IMR-90 (cell line): ENCODE measurements around the gene ZSWIM3. TPM values are rescaled to one million over a fixed set of nuclear protein-coding genes. Genes with fewer than 3 reads are reported as not detected.
A peak's percentile ranks its signal among the peaks of the same experiment; 100 is the strongest.

ENCODE experiments used
- ATAC-seq: fragments of 200-7000 bp; cut with Tn5 transposase; 2 replicates; pipeline ENCODE4 v1.9.1; 2020; ENCODE audit warnings: low read depth, mild to moderate bottlenecking, moderate library complexity
- BruUV-seq: library from RNA; stranded (reverse); fragments of 400-500 nt; replicated peaks from 2 replicates; lab custom pipeline; 2021; lab: Mats Ljungman, UMichigan
- CTCF ChIA-PET: fragments of 300-600 bp; formaldehyde crosslinking; extraction: SDS; loops from one replicate; lab custom pipeline; 2021; ENCODE audit warnings: antibody characterized with exemption; lab: Yijun Ruan, JAX
- POLR2A ChIA-PET: fragments of 300-600 bp; sonication (Branson Sonifier 250); formaldehyde crosslinking; loops from one replicate; lab custom pipeline; 2022; ENCODE audit warnings: antibody characterized with exemption; ENCODE audit not compliant: unreplicated experiment; lab: Charles Lee
- DNase-seq: peaks from one replicate; pipeline ENCODE4 v3.0.0; 2013
- H2AFZ ChIP-seq: replicated peaks from 2 replicates; pipeline ENCODE3; 2013; ENCODE audit warnings: low read length, mild to moderate bottlenecking; ENCODE audit not compliant: poor library complexity
- H2AK5ac ChIP-seq: 2 replicates; pipeline ENCODE4 v1.6.1; 2013; ENCODE audit warnings: low read depth, low read length, inconsistent platforms
- H2AK9ac ChIP-seq: replicated peaks from 2 replicates; pipeline ENCODE3; 2013; ENCODE audit warnings: mild to moderate bottlenecking, low read depth, low read length, moderate library complexity; ENCODE audit not compliant: poor library complexity
- H2BK120ac ChIP-seq: 2 replicates; pipeline ENCODE4 v1.6.1; 2013; ENCODE audit warnings: low read depth, low read length, inconsistent platforms
- H2BK15ac ChIP-seq: 3 replicates; pipeline ENCODE4 v1.6.1; 2013; ENCODE audit warnings: low read depth, low read length, inconsistent platforms
- H2BK20ac ChIP-seq: 2 replicates; pipeline ENCODE4 v1.6.1; 2013; ENCODE audit warnings: low read depth, mild to moderate bottlenecking, inconsistent platforms, low read length, moderate library complexity
- H2BK5ac ChIP-seq: 2 replicates; pipeline ENCODE4 v1.6.1; 2013; ENCODE audit warnings: mild to moderate bottlenecking, low read depth, low read length, inconsistent platforms; ENCODE audit not compliant: poor library complexity, severe bottlenecking
- H3K14ac ChIP-seq: replicated peaks from 2 replicates; pipeline ENCODE4 v1.6.1; 2013; ENCODE audit warnings: low read depth, low read length, inconsistent platforms
- H3K18ac ChIP-seq: 2 replicates; pipeline ENCODE4 v1.6.1; 2013; ENCODE audit warnings: low read depth, low read length, control low read depth
- H3K23ac ChIP-seq: 2 replicates; pipeline ENCODE4 v1.6.1; 2013; ENCODE audit warnings: low read depth, low read length, inconsistent platforms
- H3K27ac ChIP-seq: 2 replicates; pipeline ENCODE4 v1.5.1; 2013; ENCODE audit warnings: mild to moderate bottlenecking, control low read depth, low read length; ENCODE audit not compliant: insufficient read depth
- H3K27me3 ChIP-seq: 2 replicates; pipeline ENCODE4 v1.6.1; 2013; ENCODE audit warnings: low read length; ENCODE audit not compliant: control insufficient read depth, insufficient read depth
- H3K36me3 ChIP-seq: 2 replicates; pipeline ENCODE4 v1.6.1; 2013; ENCODE audit warnings: low read length, mixed read lengths; ENCODE audit not compliant: control insufficient read depth, insufficient read depth
- H3K4ac ChIP-seq: 2 replicates; pipeline ENCODE4 v1.6.1; 2013; ENCODE audit warnings: low read depth, low read length, inconsistent platforms
- H3K4me1 ChIP-seq: 2 replicates; pipeline ENCODE4 v1.6.1; 2013; ENCODE audit warnings: low read length, mixed read lengths; ENCODE audit not compliant: control insufficient read depth, insufficient read depth
- H3K4me2 ChIP-seq: 2 replicates; pipeline ENCODE4 v1.6.1; 2013; ENCODE audit warnings: low read depth, mild to moderate bottlenecking, control low read depth, low read length, moderate library complexity
- H3K4me3 ChIP-seq: 2 replicates; pipeline ENCODE4 v1.5.1; 2013; ENCODE audit warnings: low read depth, mild to moderate bottlenecking, control low read depth, low read length, moderate library complexity; ENCODE audit not compliant: insufficient read depth
- H3K56ac ChIP-seq: 2 replicates; pipeline ENCODE4 v1.6.1; 2013; ENCODE audit warnings: low read length, inconsistent platforms; ENCODE audit not compliant: insufficient read depth; ENCODE audit errors: extremely low read depth
- H3K79me1 ChIP-seq, 2 experiments: 2 replicates each; pipeline ENCODE4 v1.6.1; 2013; ENCODE audit warnings: low read length in 2 of 2, inconsistent platforms in 1 of 2, low read depth in 1 of 2
- H3K9ac ChIP-seq: 2 replicates; pipeline ENCODE4 v1.6.1; 2013; ENCODE audit warnings: low read depth, low read length, control low read depth
- H3K9me1 ChIP-seq: 2 replicates; pipeline ENCODE4 v1.6.1; 2013; ENCODE audit warnings: low read length, inconsistent platforms; ENCODE audit not compliant: insufficient read depth
- H3K9me3 ChIP-seq: 2 replicates; pipeline ENCODE4 v1.6.1; 2013; ENCODE audit warnings: low read length; ENCODE audit not compliant: control insufficient read depth, insufficient read depth
- H4K20me1 ChIP-seq: 2 replicates; pipeline ENCODE4 v1.6.1; 2013; ENCODE audit warnings: low read length, inconsistent platforms; ENCODE audit not compliant: insufficient read depth
- H4K5ac ChIP-seq: 2 replicates; pipeline ENCODE4 v1.6.1; 2013; ENCODE audit warnings: mild to moderate bottlenecking, low read depth, low read length, control low read depth
- H4K8ac ChIP-seq, 2 experiments: 2 replicates each; pipeline ENCODE4 v1.6.1; 2013; ENCODE audit warnings: low read depth in 2 of 2, low read length in 2 of 2, control low read depth in 1 of 2, inconsistent platforms in 1 of 2
- H4K91ac ChIP-seq: 2 replicates; pipeline ENCODE4 v1.6.1; 2013; ENCODE audit warnings: low read depth, low read length, inconsistent platforms; ENCODE audit not compliant: insufficient read depth
- CEBPB ChIP-seq: IDR thresholded peaks from 2 replicates; pipeline ENCODE4 v1.6.1; 2012; ENCODE audit warnings: low read depth, low read length, improper control_type of control experiment
- FOS ChIP-seq: fragments of 150-350 bp; IDR thresholded peaks from 2 replicates; pipeline ENCODE4 v1.6.1; 2016; ENCODE audit warnings: low read depth, low read length
- NFE2L2 ChIP-seq: fragments of 150-350 bp; IDR thresholded peaks from 2 replicates; pipeline ENCODE4 v1.6.1; 2016; ENCODE audit warnings: low read depth, mild to moderate bottlenecking, low read length
- POLR2A ChIP-seq: IDR thresholded peaks from 2 replicates; pipeline ENCODE4 v1.6.1; 2012; ENCODE audit warnings: mild to moderate bottlenecking, low read depth, low read length
- WGBS, 2 experiments: methylation state at CpG; one replicate each; pipeline versions ENCODE4 v1.1.5 to v1.1.7; 2013; ENCODE audit warnings: missing lambda C conversion rate in 2 of 2; ENCODE audit not compliant: insufficient read length in 1 of 2; ENCODE audit errors: extremely low coverage in 2 of 2; 5-methylcytosine and 5-hydroxymethylcytosine counted together
- dilution Hi-C: fragments of 300-500 bp; cut with HindIII; formaldehyde crosslinking; loops from one replicate; pipeline ENCODE4 v1.14.3; 2018; ENCODE audit warnings: low sequenced_read_pairs; ENCODE audit not compliant: unreplicated experiment
- in situ Hi-C: fragments of 300-500 bp; cut with MboI; formaldehyde crosslinking; loops from 3 replicates; pipeline ENCODE4 v1.14.3; 2019; ENCODE audit warnings: low sequenced_read_pairs, inconsistent platforms, mixed read lengths
- intact Hi-C: fragments of 100-400 bp; cut with micrococcal nuclease; formaldehyde crosslinking; loops from 2 replicates; pipeline ENCODE4 v1.10.0; 2022
- polyA plus RNA-seq, 3 experiments: library from polyadenylated mRNA; depleted of rRNA; stranded (reverse); fragments of >200 nt; gene quantifications; 2 replicates each; pipeline ENCODE4 v1.2.3, GENCODE V29; 2012; ENCODE audit warnings: low replicate concordance in 1 of 3
- total RNA-seq: library from RNA; depleted of rRNA; stranded (reverse); fragments of >200 nt; gene quantifications from 2 replicates; pipeline ENCODE4 v1.2.3, GENCODE V29; 2012

ZSWIM3 gene
- total and polyA plus RNA-seq, 2 of the 4 experiments (the other 2 are of a cell fraction): 3.3 to 8.6 TPM

DNA sequence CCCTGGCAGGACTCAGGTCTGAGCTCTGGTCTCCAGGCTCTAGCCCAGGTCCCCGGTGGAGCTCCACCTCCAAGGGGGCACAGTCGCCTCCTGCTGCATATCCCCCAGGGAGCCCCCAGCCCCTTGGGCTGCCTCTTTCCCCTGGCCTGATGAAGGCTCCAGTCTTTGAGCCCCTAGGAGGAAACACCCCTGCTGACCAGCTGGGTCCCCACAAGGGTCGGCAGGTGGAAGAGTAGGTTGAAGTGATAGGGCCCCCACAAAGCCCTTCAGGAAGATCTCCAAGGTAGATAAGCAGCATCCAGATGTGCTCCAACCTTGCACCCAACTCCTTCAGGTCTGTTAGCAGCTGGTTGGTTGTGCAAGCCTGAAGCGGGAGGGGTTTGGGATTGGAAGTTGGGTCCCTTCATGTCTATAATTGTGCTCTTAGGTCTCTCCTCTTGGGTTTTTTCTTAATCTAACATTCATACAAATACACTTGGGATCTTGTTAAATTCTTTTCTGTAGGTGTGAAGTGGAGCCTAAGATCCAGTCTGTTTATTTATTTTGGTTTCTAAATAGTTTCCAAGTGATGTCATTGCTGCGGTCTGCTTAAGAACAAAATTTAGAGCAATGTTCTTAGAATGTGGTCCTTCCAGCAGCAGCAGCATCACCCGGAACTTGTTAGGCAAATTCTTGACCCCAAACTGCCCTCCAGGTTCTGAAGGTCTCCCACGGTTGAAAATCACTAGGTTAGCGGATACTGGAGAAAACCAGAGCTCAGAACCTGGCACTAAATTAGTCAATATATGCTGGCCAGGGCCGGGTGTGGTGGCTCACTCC, 39.8 kb upstream of the ZSWIM3 start:
- BruUV-seq: no TSS peak
- H3K4me3 ChIP-seq: no peak overlapping the region
- H4K5ac ChIP-seq: no peak overlapping the region
- H3K23ac ChIP-seq: no peak overlapping the region
- no peak overlapping the region for H3K9ac ChIP-seq
- no peak overlapping the region for H4K91ac ChIP-seq
- H2BK15ac ChIP-seq: no peak overlapping the region
- no peak overlapping the region for H3K14ac ChIP-seq
- no peak overlapping the region for H4K8ac ChIP-seq
- peaks cover 12% of the 10 kb centered on the region; the same call in 1 of the 2 replicates for H4K20me1 ChIP-seq
- WGBS, 2 experiments: 50% methylated on average over 3 of the region's 9 CpGs; no CpG with 5 or more reads in 1 of the 2 experiments
- no peak overlapping the region for H2BK120ac ChIP-seq
- H3K36me3 ChIP-seq: no peaks in the 10 kb centered on the region; the same call in 1 of the 2 replicates
- no peak overlapping the region for H3K56ac ChIP-seq
- peaks cover 18% of the 10 kb centered on the region for H3K4me1 ChIP-seq
- DNase-seq (peak; percentile 81), ATAC-seq (peak; percentile 54)
- ChIA-PET CTCF (no interaction called here), POLR2A (no interaction called here)
- H3K18ac ChIP-seq: no peak overlapping the region
- H2AFZ ChIP-seq: no peak overlapping the region
- dilution Hi-C loops (no loop called here), in situ Hi-C loops (no loop called here), intact Hi-C loops (no loop called here)
- H2BK20ac ChIP-seq: no peak overlapping the region
- no peaks in the 10 kb centered on the region for H3K9me3 ChIP-seq
- H2AK9ac ChIP-seq: no peak overlapping the region
- H3K4ac ChIP-seq: no peak overlapping the region
- no peak overlapping the region for H2BK5ac ChIP-seq
- H3K27ac ChIP-seq: no peak overlapping the region
- peaks cover 19 to 39% of the 10 kb centered on the region in 2 experiments for H3K79me1 ChIP-seq
- H3K27me3 ChIP-seq: no peaks in the 10 kb centered on the region; the same call in 1 of the 2 replicates
- TF ChIP-seq CEBPB: peak; percentile 59; the same call in 1 of the 2 replicates
- TF ChIP-seq POLR2A: no peak
- TF ChIP-seq NFE2L2: no peak
- peak; percentile 23; the same call in 1 of the 2 replicates for TF ChIP-seq FOS
- H3K9me1 ChIP-seq: peaks cover 12% of the 10 kb centered on the region; the same call in 1 of the 2 replicates
- H2AK5ac ChIP-seq: no peak overlapping the region
- no peak overlapping the region; the same call in 1 of the 2 replicates for H3K4me2 ChIP-seq
